T-cell (primary cell): ENCODE results near the gene AHCTF1. TPM values are rescaled to one million over a fixed set of nuclear protein-coding genes. Genes with fewer than 3 reads are reported as not detected.

ENCODE experiments used
- ATAC-seq, 4 experiments: fragments of 200-7000 bp in 3 of 4; fragments of 150-1000 bp in 1 of 4; cut with Tn5 transposase; replicated peaks in 1 of 4; 1 replicate in 3 of 4; 2 replicates in 1 of 4; pipeline ENCODE4 v1.10.0; 2021; ENCODE audit warnings: moderate library complexity in 3 of 4, mild to moderate bottlenecking in 2 of 4, moderate number of reproducible peaks in 1 of 4
- CTCF ChIA-PET, 2 donors: fragments of 300-600 bp; sonication (Branson Sonifier 250); formaldehyde crosslinking; loops; one replicate each; lab custom pipeline; 2022; ENCODE audit warnings: antibody characterized with exemption in 2 of 2; lab: Charles Lee
- POLR2A ChIA-PET, 2 donors: fragments of 300-600 bp; sonication (Branson Sonifier 250); formaldehyde crosslinking; loops; one replicate each; lab custom pipeline; 2022; ENCODE audit warnings: antibody characterized with exemption in 2 of 2; lab: Charles Lee
- DNase-seq, 35 experiments: peaks; one replicate each; pipeline versions ENCODE4 v3.0.0 to v3.0.0-alpha.2; 2013 to 2023
- H3K27ac ChIP-seq: one replicate; pipeline ENCODE4 v1.5.1; 2013; ENCODE audit warnings: low read length
- H3K27me3 ChIP-seq, 2 experiments: replicated peaks in 1 of 2; 1 replicate in 1 of 2; 2 replicates in 1 of 2; pipeline versions ENCODE4 v1.6.1 to v1.7.0; 2013; ENCODE audit warnings: low read length in 1 of 2, mixed read lengths in 1 of 2; ENCODE audit not compliant: control insufficient read depth in 2 of 2, insufficient read depth in 2 of 2; ENCODE audit errors: extremely low read depth in 1 of 2
- H3K36me3 ChIP-seq, 2 donors: 1 replicate in 1 of 2; 2 replicates in 1 of 2; pipeline versions ENCODE4 v1.6.1 to v1.7.0; 2013; ENCODE audit warnings: low read length in 1 of 2; ENCODE audit not compliant: control insufficient read depth in 2 of 2, insufficient read depth in 1 of 2; ENCODE audit errors: extremely low read depth in 1 of 2
- H3K4me1 ChIP-seq, 2 experiments: 1 replicate in 1 of 2; 2 replicates in 1 of 2; pipeline versions ENCODE4 v1.6.1 to v1.7.0; 2013; ENCODE audit warnings: low read length in 2 of 2, mixed read lengths in 1 of 2; ENCODE audit not compliant: insufficient read depth in 2 of 2, control insufficient read depth in 1 of 2; ENCODE audit errors: extremely low read depth in 1 of 2
- H3K4me3 ChIP-seq, 2 donors: 1 replicate in 1 of 2; 2 replicates in 1 of 2; pipeline versions ENCODE4 v1.5.1 to v1.7.0; 2013; ENCODE audit warnings: mild to moderate bottlenecking in 2 of 2, low read length in 1 of 2, moderate library complexity in 1 of 2; ENCODE audit not compliant: control insufficient read depth in 1 of 2; ENCODE audit errors: extremely low read depth in 1 of 2
- H3K9me3 ChIP-seq: 2 replicates; pipeline ENCODE4 v1.7.0; 2013
- H3K27ac Mint-ChIP-seq, 2 donors: one replicate each; pipeline ENCODE4 v1.8.0; 2020 to 2021; ENCODE audit warnings: mild to moderate bottlenecking in 2 of 2, mixed read lengths in 2 of 2
- H3K27me3 Mint-ChIP-seq, 2 donors: one replicate each; pipeline ENCODE4 v1.8.0; 2021 to 2022; ENCODE audit warnings: mixed read lengths in 2 of 2
- H3K36me3 Mint-ChIP-seq: one replicate; pipeline ENCODE4 v1.8.0; 2021; ENCODE audit warnings: mixed read lengths
- H3K4me1 Mint-ChIP-seq, 3 donors: one replicate each; pipeline ENCODE4 v1.8.0; 2020 to 2022; ENCODE audit warnings: mixed read lengths in 3 of 3, mild to moderate bottlenecking in 1 of 3
- H3K4me3 Mint-ChIP-seq, 3 donors: one replicate each; pipeline ENCODE4 v1.8.0; 2020 to 2022; ENCODE audit warnings: mild to moderate bottlenecking in 3 of 3, mixed read lengths in 3 of 3, moderate library complexity in 3 of 3
- H3K9me3 Mint-ChIP-seq, 3 donors: one replicate each; pipeline ENCODE4 v1.8.0; 2020 to 2022; ENCODE audit warnings: mixed read lengths in 3 of 3
- WGBS: methylation state at CpG from one replicate; pipeline ENCODE4 v1.1.5; 2013; ENCODE audit warnings: missing lambda C conversion rate; ENCODE audit not compliant: insufficient coverage; 5-methylcytosine and 5-hydroxymethylcytosine counted together
- total RNA-seq, 35 experiments: library from RNA in 6 of 35; stranded (reverse) in 6 of 35; fragments of 120-200 nt in 1 of 35; gene quantifications; one replicate each; pipeline versions ENCODE4 v1.2.1 to v1.2.4 and lab custom pipeline; 2013 to 2026

Gene AHCTF1
- total RNA-seq, 5 donors from 2014 or later (not counting 1 experiment from before 2014, with no cell fraction given), result 41.6 to 60.3 (median 53.6) TPM

GRCh38 chr1:246837418-246838117 lies 94.2 kb downstream of the AHCTF1 start:
- ATAC-seq (peak in 1 of 4 experiments; percentile 13), DNase-seq (no peak)
- Histone ChIP-seq H3K36me3 (peaks cover 4 to 14% of the 10 kb centered on the region in 2 donors), H3K27ac (no peak overlapping the region), H3K27me3 (peaks cover 0 to 5% of the 10 kb centered on the region in 2 experiments), H3K4me1 (no peaks in the 10 kb centered on the region), H3K9me3 (no peaks in the 10 kb centered on the region), H3K4me3 (no peak overlapping the region)
- Mint-ChIP-seq H3K9me3 (no peaks in the 10 kb centered on the region), H3K27ac (peak overlapping the region in 1 of 2 donors; percentile 5), H3K4me1 (peaks cover 0 to 7% (median 2%) of the 10 kb centered on the region in 3 donors), H3K4me3 (no peak overlapping the region), H3K27me3 (peaks cover 3 to 4% of the 10 kb centered on the region in 2 donors), H3K36me3 (peaks cover 9% of the 10 kb centered on the region)
- 80% methylated on average over 2 of the region's 9 CpGs for WGBS
- ChIA-PET POLR2A (no interaction called here), CTCF (no interaction called here)

- H3K36me3 Mint-ChIP-seq, result peaks cover 8% of the 10 kb centered on the region
- no peaks in the 10 kb centered on the region for H3K4me1 ChIP-seq
- CTCF ChIA-PET, result no interaction called here
- H3K27me3 ChIP-seq, result peaks cover 0 to 5% of the 10 kb centered on the region in 2 experiments
- H3K4me1 Mint-ChIP-seq, result peaks cover 0 to 7% (median 2%) of the 10 kb centered on the region in 3 donors
- H3K36me3 ChIP-seq, result peaks cover 0 to 10% of the 10 kb centered on the region in 2 donors
- H3K9me3 ChIP-seq, result no peaks in the 10 kb centered on the region
- no peak overlapping the region for H3K4me3 Mint-ChIP-seq
- ATAC-seq (no peak), DNase-seq (no peak)
- H3K27ac Mint-ChIP-seq, result no peak overlapping the region
- POLR2A ChIA-PET, result no interaction called here
- H3K27me3 Mint-ChIP-seq, result peaks cover 4 to 9% of the 10 kb centered on the region in 2 donors
- no CpG with 5 or more reads among the region's 6 CpGs for WGBS
- no peak overlapping the region for H3K4me3 ChIP-seq
- H3K9me3 Mint-ChIP-seq, result no peaks in the 10 kb centered on the region
- H3K27ac ChIP-seq, result no peak overlapping the region
Observed at GRCh38 chr1:246836209-246836966, 95.4 kb downstream of the AHCTF1 start.

- Mint-ChIP-seq H3K36me3 (peaks cover 7% of the 10 kb centered on the region), H3K27ac (no peak overlapping the region), H3K9me3 (peaks cover 6 to 10% (median 7%) of the 10 kb centered on the region in 3 donors), H3K27me3 (peaks cover 7 to 23% of the 10 kb centered on the region in 2 donors), H3K4me3 (no peak overlapping the region), H3K4me1 (no peaks in the 10 kb centered on the region)
- POLR2A ChIA-PET, result no interaction called here
- DNase-seq (no peak), ATAC-seq (no peak)
- Histone ChIP-seq H3K9me3 (peaks cover 4% of the 10 kb centered on the region), H3K27ac (no peak overlapping the region), H3K36me3 (no peaks in the 10 kb centered on the region), H3K4me1 (no peaks in the 10 kb centered on the region), H3K4me3 (no peak overlapping the region), H3K27me3 (peaks cover 0 to 5% of the 10 kb centered on the region in 2 experiments)
- WGBS, result no CpG with 5 or more reads among the region's 4 CpGs
- CTCF ChIA-PET, result no interaction called here
Observed at GRCh38 chr1:246831543-246831942, 100.2 kb downstream of the AHCTF1 start.

GRCh38 chr1:246828818-246829217 lies 102.9 kb downstream of the AHCTF1 start:
- no peaks in the 10 kb centered on the region for H3K4me1 Mint-ChIP-seq
- POLR2A ChIA-PET, result no interaction called here

GRCh38 chr1:246827396-246827795 lies 104.4 kb downstream of the AHCTF1 start:
- Histone ChIP-seq H3K9me3 (peaks cover 4% of the 10 kb centered on the region), H3K27ac (no peak overlapping the region), H3K4me1 (no peaks in the 10 kb centered on the region), H3K27me3 (no peaks in the 10 kb centered on the region), H3K4me3 (no peak overlapping the region), H3K36me3 (no peaks in the 10 kb centered on the region)
- peaks cover 0 to 2% (median 0%) of the 10 kb centered on the region in 3 donors for H3K4me1 Mint-ChIP-seq
- DNase-seq (no peak), ATAC-seq (no peak)
- H3K36me3 Mint-ChIP-seq, result peaks cover 7% of the 10 kb centered on the region
- 100% methylated on average over 2 of the region's 5 CpGs for WGBS
- H3K9me3 Mint-ChIP-seq, result peaks cover 6 to 10% (median 7%) of the 10 kb centered on the region in 3 donors
- H3K27ac Mint-ChIP-seq, result no peak overlapping the region
- H3K27me3 Mint-ChIP-seq, result peaks cover 3 to 19% of the 10 kb centered on the region in 2 donors
- CTCF ChIA-PET, result no interaction called here
- POLR2A ChIA-PET, result no interaction called here
- H3K4me3 Mint-ChIP-seq, result no peak overlapping the region

More at GRCh38 chr1:246828818-246829217, 102.9 kb downstream of the AHCTF1 start:
- CTCF ChIA-PET, result no interaction called here
- Histone ChIP-seq H3K27me3 (peaks cover 0 to under 1% of the 10 kb centered on the region in 2 experiments), H3K27ac (no peak overlapping the region), H3K9me3 (peaks cover 4% of the 10 kb centered on the region), H3K36me3 (no peaks in the 10 kb centered on the region), H3K4me3 (no peak overlapping the region), H3K4me1 (no peaks in the 10 kb centered on the region)
- Mint-ChIP-seq H3K27me3 (peaks cover 7 to 23% of the 10 kb centered on the region in 2 donors), H3K36me3 (peaks cover 7% of the 10 kb centered on the region), H3K27ac (no peak overlapping the region), H3K9me3 (peaks cover 6 to 10% (median 7%) of the 10 kb centered on the region in 3 donors), H3K4me3 (no peak overlapping the region)
- DNase-seq, result no peak
- WGBS, result 100% methylated on average over 1 of the region's 4 CpGs
- no peak for ATAC-seq

GRCh38 chr1:246825557-246826175 lies 106.1 kb downstream of the AHCTF1 start:
- peaks cover 3 to 7% of the 10 kb centered on the region in 2 experiments for H3K4me1 ChIP-seq
- Mint-ChIP-seq H3K36me3 (peaks cover 7% of the 10 kb centered on the region), H3K27ac (no peak overlapping the region), H3K27me3 (peaks cover 3 to 6% of the 10 kb centered on the region in 2 donors), H3K9me3 (peaks cover 6 to 10% (median 7%) of the 10 kb centered on the region in 3 donors), H3K4me1 (peaks cover 4 to 18% (median 10%) of the 10 kb centered on the region in 3 donors), H3K4me3 (no peak overlapping the region)
- no peak overlapping the region for H3K4me3 ChIP-seq
- H3K36me3 ChIP-seq, result no peaks in the 10 kb centered on the region
- WGBS, result 0% methylated on average over 1 of the region's 1 CpG
- POLR2A ChIA-PET, result interaction anchor here in 1 of 2 donors (0.6 kb wide), 1 partner anchor 205 kb away, joined by 4 read pairs; no protein-coding TSS in a partner anchor
- DNase-seq (no peak), ATAC-seq (no peak)
- no peak overlapping the region for H3K27ac ChIP-seq
- peaks cover 4% of the 10 kb centered on the region for H3K9me3 ChIP-seq
- peaks cover 0 to 6% of the 10 kb centered on the region in 2 experiments for H3K27me3 ChIP-seq
- CTCF ChIA-PET, result no interaction called here
